GM21447 (cell line): ENCODE results near the gene CCDC92.

ENCODE experiments used
- ATAC-seq: cut with Tn5 transposase; IDR thresholded peaks from one replicate; pipeline ENCODE4 v1.9.1; 2021; ENCODE audit not compliant: unreplicated experiment

CCDC92 gene

GRCh38 chr12:124002021-124002644, 29.5 kb upstream of the CCDC92 start:
- no peak for ATAC-seq

GRCh38 chr12:124001343-124001742, 28.7 kb upstream of the CCDC92 start:
- ATAC-seq: no peak

- ATAC-seq: no peak
Measured at GRCh38 chr12:124000111-124000510, 27.5 kb upstream of the CCDC92 start.

GRCh38 chr12:123998991-123999359, 26.3 kb upstream of the CCDC92 start:
- no peak for ATAC-seq

GRCh38 chr12:123998344-123998990, 25.8 kb upstream of the CCDC92 start:
- ATAC-seq: no peak

- no peak for ATAC-seq
Measured at GRCh38 chr12:123997908-123998307, 25.3 kb upstream of the CCDC92 start.

GRCh38 chr12:123997033-123997822, 24.6 kb upstream of the CCDC92 start:
- ATAC-seq: no peak

GRCh38 chr12:123996581-123996980, 23.9 kb upstream of the CCDC92 start:
- no peak for ATAC-seq

- no peak for ATAC-seq
Measured at GRCh38 chr12:123995023-123995748, 22.6 kb upstream of the CCDC92 start.

- no peak for ATAC-seq
Measured at GRCh38 chr12:123992118-123992825, 19.6 kb upstream of the CCDC92 start.

- no peak for ATAC-seq
Measured at GRCh38 chr12:123991372-123991951, 18.8 kb upstream of the CCDC92 start.

GRCh38 chr12:123990511-123990910, 17.9 kb upstream of the CCDC92 start:
- no peak for ATAC-seq

- ATAC-seq: no peak
Measured at GRCh38 chr12:123989753-123990152, 17.1 kb upstream of the CCDC92 start.

- no peak for ATAC-seq
Measured at GRCh38 chr12:123989168-123989567, 16.5 kb upstream of the CCDC92 start.

- ATAC-seq: no peak
Measured at GRCh38 chr12:123987022-123987421, 14.4 kb upstream of the CCDC92 start.

- no peak for ATAC-seq
Measured at GRCh38 chr12:123986374-123986965, 13.8 kb upstream of the CCDC92 start.

- ATAC-seq: no peak
Measured at GRCh38 chr12:123984903-123985302, 12.3 kb upstream of the CCDC92 start.

- no peak for ATAC-seq
Measured at GRCh38 chr12:123983822-123984485, 11.3 kb upstream of the CCDC92 start.

GRCh38 chr12:123982269-123982668, 9.6 kb upstream of the CCDC92 start:
- no peak for ATAC-seq

- no peak for ATAC-seq
Measured at GRCh38 chr12:123979566-123979965, 6.9 kb upstream of the CCDC92 start.
